Right cardiac atrium (tissue), 5 donors: ENCODE data around the gene ZDHHC3. TPM values are rescaled to one million over a fixed set of nuclear protein-coding genes. Genes with fewer than 3 reads are reported as not detected.

Experiments
- ATAC-seq, 2 donors: fragments of 200-7000 bp; cut with Tn5 transposase; one replicate each; pipeline versions ENCODE4 v1.8.0 to v1.9.1; 2020; ENCODE audit warnings: moderate library complexity in 2 of 2, mild to moderate bottlenecking in 1 of 2
- DNase-seq, 3 donors: peaks; one replicate each; pipeline ENCODE4 v3.0.0-alpha.2; 2020
- H3K27ac ChIP-seq: one replicate; pipeline ENCODE4 v1.5.1; 2013; ENCODE audit warnings: mild to moderate bottlenecking, low read length, control low read depth, moderate library complexity
- H3K27me3 ChIP-seq: one replicate; pipeline ENCODE4 v1.6.1; 2013; ENCODE audit not compliant: control insufficient read depth, insufficient read depth
- H3K4me1 ChIP-seq: one replicate; pipeline ENCODE4 v1.6.1; 2013; ENCODE audit warnings: low read length; ENCODE audit not compliant: control insufficient read depth, insufficient read depth
- H3K4me3 ChIP-seq: one replicate; pipeline ENCODE4 v1.5.1; 2013; ENCODE audit warnings: low read length, control low read depth
- H3K9me3 ChIP-seq: one replicate; pipeline ENCODE4 v1.6.1; 2013; ENCODE audit warnings: low read length; ENCODE audit not compliant: control insufficient read depth
- WGBS: extraction: QIAGEN DNeasy Blood & Tissue Kit; methylation state at CpG from one replicate; pipeline ENCODE4 v1.1.7; 2013; 5-methylcytosine and 5-hydroxymethylcytosine counted together
- intact Hi-C, 4 donors: fragments of 100-400 bp; cut with DNase I; formaldehyde crosslinking; loops; one replicate each; pipeline versions ENCODE4 v1.11.0 to v1.14.0; 2022 to 2023
- polyA plus RNA-seq: library from polyadenylated mRNA; stranded (reverse); fragments of 200-250 nt; gene quantifications from one replicate; pipeline ENCODE4 v1.2.3, GENCODE V29; 2013
- total RNA-seq, 4 donors: library from RNA; stranded (reverse); fragmentation: NEBNext Ultra II Directional; extraction: Animal tissue kit (Norgen Biotek cat#: 25700); gene quantifications; one replicate each; pipeline ENCODE4 v1.2.1, GENCODE V29; 2021
- donor health status: healthy with polysubstance abuse.
- donor health status: DM: no; HTN: yes; CAD: no.
- donor health status: DM: no; HTN: no; CAD: no.
- donor health status: DM: no; HTN: yes; CAD: no; lungs with severe emphysema.
- donor health status: DM: yes; HTN: yes; CAD: no.

The ZDHHC3 gene
- total and polyA plus RNA-seq, 5 donors, result 23.9 to 57.6 (median 40.6) TPM

GRCh38 chr3:44983484-44983941 lies 7.5 kb upstream of the ZDHHC3 start:
- H3K27ac ChIP-seq, result peak overlapping the region; percentile 56
- H3K27me3 ChIP-seq, result no peaks in the 10 kb centered on the region
- peak; percentile 67 to 78 for ATAC-seq
- no peak overlapping the region for H3K4me3 ChIP-seq
- peaks cover 2% of the 10 kb centered on the region for H3K4me1 ChIP-seq
- DNase-seq, result no peak
- intact Hi-C loops, result loop anchor here in 1 of 4 donors (10.0 kb wide), 1 partner anchor 51 kb away; no protein-coding TSS in a partner anchor
- no peaks in the 10 kb centered on the region for H3K9me3 ChIP-seq
- 63% methylated on average over 1 of the region's 1 CpG for WGBS

GRCh38 chr3:44982817-44983216 lies 6.8 kb upstream of the ZDHHC3 start:
- DNase-seq (no peak), ATAC-seq (no peak)
- H3K27ac ChIP-seq, result peak overlapping the region; percentile 56
- 89% methylated on average over 3 of the region's 3 CpGs for WGBS
- H3K4me3 ChIP-seq, result no peak overlapping the region
- intact Hi-C loops, result loop anchor here in 1 of 4 donors (10.0 kb wide), 1 partner anchor 52 kb away; no protein-coding TSS in a partner anchor
- no peaks in the 10 kb centered on the region for H3K27me3 ChIP-seq
- H3K4me1 ChIP-seq, result peaks cover 2% of the 10 kb centered on the region
- no peaks in the 10 kb centered on the region for H3K9me3 ChIP-seq

- Histone ChIP-seq H3K27ac (no peak overlapping the region), H3K4me3 (no peak overlapping the region), H3K27me3 (no peaks in the 10 kb centered on the region), H3K9me3 (no peaks in the 10 kb centered on the region), H3K4me1 (peaks cover 2% of the 10 kb centered on the region)
- intact Hi-C loops, result loop anchor here in 1 of 4 donors (10.0 kb wide), 1 partner anchor 53 kb away; no protein-coding TSS in a partner anchor
- ATAC-seq (no peak), DNase-seq (no peak)
- WGBS, result 80% methylated on average over 4 of the region's 4 CpGs
Measured at GRCh38 chr3:44981751-44982150, 5.8 kb upstream of the ZDHHC3 start.

- intact Hi-C loops, result loop anchor here in 1 of 4 donors (10.0 kb wide), 1 partner anchor 54 kb away; no protein-coding TSS in a partner anchor
Measured at GRCh38 chr3:44981220-44981619, 5.2 kb upstream of the ZDHHC3 start.

GRCh38 chr3:44974416-44974815 lies 1.6 kb downstream of the ZDHHC3 start:
- Histone ChIP-seq H3K27me3 (no peaks in the 10 kb centered on the region), H3K9me3 (no peaks in the 10 kb centered on the region), H3K27ac (no peak overlapping the region), H3K4me1 (peaks cover 7% of the 10 kb centered on the region), H3K4me3 (no peak overlapping the region)
- 74% methylated on average over 4 of the region's 4 CpGs for WGBS
- DNase-seq (no peak), ATAC-seq (no peak)
- intact Hi-C loops, result no loop called here

More at GRCh38 chr3:44981220-44981619, 5.2 kb upstream of the ZDHHC3 start:
- ATAC-seq (no peak), DNase-seq (no peak)
- WGBS, result 88% methylated on average over 1 of the region's 1 CpG
- no peak overlapping the region for H3K27ac ChIP-seq
- H3K9me3 ChIP-seq, result no peaks in the 10 kb centered on the region
- H3K4me1 ChIP-seq, result peaks cover 2% of the 10 kb centered on the region
- no peak overlapping the region for H3K4me3 ChIP-seq
- no peaks in the 10 kb centered on the region for H3K27me3 ChIP-seq

- H3K4me1 ChIP-seq, result peaks cover 12% of the 10 kb centered on the region
- ATAC-seq, result no peak
- 82% methylated on average over 3 of the region's 3 CpGs for WGBS
- H3K27ac ChIP-seq, result no peak overlapping the region
- no peaks in the 10 kb centered on the region for H3K27me3 ChIP-seq
- no peak overlapping the region for H3K4me3 ChIP-seq
- no peaks in the 10 kb centered on the region for H3K9me3 ChIP-seq
- intact Hi-C loops, result no loop called here
- DNase-seq, result no peak
Measured at GRCh38 chr3:44970926-44971490, 5.0 kb downstream of the ZDHHC3 start.

GRCh38 chr3:44969828-44970179 lies 6.2 kb downstream of the ZDHHC3 start:
- no peaks in the 10 kb centered on the region for H3K27me3 ChIP-seq
- H3K27ac ChIP-seq, result no peak overlapping the region
- intact Hi-C loops, result no loop called here
- 78% methylated on average over 2 of the region's 2 CpGs for WGBS
- H3K9me3 ChIP-seq, result no peaks in the 10 kb centered on the region
- H3K4me3 ChIP-seq, result no peak overlapping the region
- ATAC-seq, result no peak
- DNase-seq, result no peak
- H3K4me1 ChIP-seq, result peaks cover 15% of the 10 kb centered on the region

- intact Hi-C loops, result no loop called here
- ATAC-seq (peak in 1 of 2 donors; percentile 59), DNase-seq (no peak)
- 71% methylated on average over 5 of the region's 5 CpGs for WGBS
- Histone ChIP-seq H3K27ac (no peak overlapping the region), H3K4me1 (peaks cover 10% of the 10 kb centered on the region), H3K4me3 (no peak overlapping the region), H3K9me3 (no peaks in the 10 kb centered on the region), H3K27me3 (no peaks in the 10 kb centered on the region)
Measured at GRCh38 chr3:44969154-44969827, 6.7 kb downstream of the ZDHHC3 start.

- H3K27me3 ChIP-seq, result no peaks in the 10 kb centered on the region
- H3K27ac ChIP-seq, result no peak overlapping the region
- intact Hi-C loops, result no loop called here
- 86% methylated on average over 6 of the region's 6 CpGs for WGBS
- no peaks in the 10 kb centered on the region for H3K9me3 ChIP-seq
- H3K4me1 ChIP-seq, result peaks cover 10% of the 10 kb centered on the region
- no peak for ATAC-seq
- no peak overlapping the region for H3K4me3 ChIP-seq
- no peak for DNase-seq
Measured at GRCh38 chr3:44968447-44968858, 7.5 kb downstream of the ZDHHC3 start.

GRCh38 chr3:44966795-44967278 lies 9.1 kb downstream of the ZDHHC3 start:
- peaks cover 14% of the 10 kb centered on the region for H3K4me1 ChIP-seq
- ATAC-seq, result no peak
- no peaks in the 10 kb centered on the region for H3K9me3 ChIP-seq
- H3K4me3 ChIP-seq, result no peak overlapping the region
- no peak for DNase-seq
- WGBS, result 79% methylated on average over 3 of the region's 3 CpGs
- intact Hi-C loops, result no loop called here
- no peaks in the 10 kb centered on the region for H3K27me3 ChIP-seq
- H3K27ac ChIP-seq, result no peak overlapping the region

GRCh38 chr3:44965165-44965564 lies 10.8 kb downstream of the ZDHHC3 start:
- Histone ChIP-seq H3K9me3 (no peaks in the 10 kb centered on the region), H3K4me3 (no peak overlapping the region), H3K27ac (no peak overlapping the region), H3K4me1 (peaks cover 14% of the 10 kb centered on the region), H3K27me3 (no peaks in the 10 kb centered on the region)
- ATAC-seq (no peak), DNase-seq (no peak)
- 80% methylated on average over 3 of the region's 3 CpGs for WGBS
- intact Hi-C loops, result no loop called here
